Measurements from ENCODE around the gene HID1.

DNA sequence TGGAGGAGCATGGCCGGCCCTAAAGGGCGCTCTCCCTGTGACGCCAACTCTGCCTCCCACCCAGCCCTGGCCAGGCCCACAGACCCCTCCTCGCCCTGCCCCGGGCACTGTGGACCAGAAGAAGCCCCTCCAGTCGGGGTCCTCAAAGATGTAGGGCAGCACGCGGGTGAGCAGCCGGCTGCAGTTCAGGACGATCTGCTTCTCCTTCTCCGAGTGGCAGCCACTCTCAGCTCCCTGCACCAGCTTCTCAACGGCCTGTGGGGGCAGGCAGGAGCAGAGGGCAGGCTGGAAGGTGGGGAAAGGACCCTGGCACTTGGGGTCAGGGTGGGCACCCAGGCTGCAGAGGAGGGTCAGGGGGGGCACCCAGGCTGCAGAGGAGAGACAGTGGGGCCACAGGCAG is 8.9 kb downstream of the HID1 start:
- TF ChIP-seq EZH2phosphoT487 (IDR thresholded peaks at IDR 0.05; ENCODE audit: insufficient read depth, low read depth) (no peak), EZH2 (IDR thresholded peaks at IDR 0.05; ENCODE audit: insufficient read depth, poor library complexity, severe bottlenecking) (no peak)
